Liver (tissue), 2 donors: ENCODE data around the gene ADK.

ENCODE experiments used
- EGR1 ChIP-seq, 2 donors: IDR thresholded peaks; 2 replicates each; pipeline ENCODE4 v1.6.1; 2016 to 2018; ENCODE audit warnings: antibody characterized with exemption in 2 of 2, low read depth in 2 of 2
- GABPA ChIP-seq, 2 donors: IDR thresholded peaks in 1 of 2; conservative IDR thresholded peaks in 1 of 2; 2 replicates each; pipeline ENCODE4 v1.6.1; 2016; ENCODE audit warnings: antibody characterized with exemption in 2 of 2, mild to moderate bottlenecking in 1 of 2, moderate library complexity in 1 of 2
- TF ChIP-seq, protein P1 (sequence below): IDR thresholded peaks from 2 replicates; pipeline ENCODE4 v1.6.1; 2016; ENCODE audit warnings: antibody characterized with exemption
- donor health status: healthy.

DNA sequence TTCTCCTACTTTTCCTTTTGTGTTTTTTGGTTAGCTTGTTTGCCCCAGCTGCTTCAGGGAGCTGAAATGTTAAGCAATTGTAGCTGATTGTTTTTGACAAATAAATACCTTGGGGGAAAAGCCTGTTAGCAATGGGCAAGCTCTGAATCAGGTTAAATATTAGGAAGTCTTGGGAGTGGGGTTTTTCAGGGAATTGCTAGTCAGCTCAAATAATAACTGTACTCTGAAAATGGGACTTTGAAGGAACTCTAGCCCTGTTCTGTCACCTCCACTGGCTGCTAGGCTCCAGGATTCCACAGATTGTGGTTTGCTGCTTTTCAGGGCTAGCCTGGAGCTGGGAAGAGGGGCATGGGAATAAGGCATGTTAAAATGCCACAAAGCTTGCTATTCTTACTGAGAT lies 39.5 kb downstream of the ADK start:
- TF ChIP-seq, protein P1, sequence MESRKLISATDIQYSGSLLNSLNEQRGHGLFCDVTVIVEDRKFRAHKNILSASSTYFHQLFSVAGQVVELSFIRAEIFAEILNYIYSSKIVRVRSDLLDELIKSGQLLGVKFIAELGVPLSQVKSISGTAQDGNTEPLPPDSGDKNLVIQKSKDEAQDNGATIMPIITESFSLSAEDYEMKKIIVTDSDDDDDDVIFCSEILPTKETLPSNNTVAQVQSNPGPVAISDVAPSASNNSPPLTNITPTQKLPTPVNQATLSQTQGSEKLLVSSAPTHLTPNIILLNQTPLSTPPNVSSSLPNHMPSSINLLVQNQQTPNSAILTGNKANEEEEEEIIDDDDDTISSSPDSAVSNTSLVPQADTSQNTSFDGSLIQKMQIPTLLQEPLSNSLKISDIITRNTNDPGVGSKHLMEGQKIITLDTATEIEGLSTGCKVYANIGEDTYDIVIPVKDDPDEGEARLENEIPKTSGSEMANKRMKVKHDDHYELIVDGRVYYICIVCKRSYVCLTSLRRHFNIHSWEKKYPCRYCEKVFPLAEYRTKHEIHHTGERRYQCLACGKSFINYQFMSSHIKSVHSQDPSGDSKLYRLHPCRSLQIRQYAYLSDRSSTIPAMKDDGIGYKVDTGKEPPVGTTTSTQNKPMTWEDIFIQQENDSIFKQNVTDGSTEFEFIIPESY: no peak
- no peak for TF ChIP-seq EGR1 (IDR thresholded peaks at IDR 0.05; ENCODE audit: low read depth in 2 of 2)
- no peak for TF ChIP-seq GABPA (IDR thresholded peaks at IDR 0.05 in 1 of 2, conservative IDR thresholded peaks at IDR 0.05 in 1 of 2)
